NCI-H2081 (cell line): ENCODE data around the gene VIM.
"Not testable (repeated sequence)": the region's sequence is repeated elsewhere in the genome, so short reads cannot be mapped to it uniquely, and the experiment has no call there.

Source experiments
- DNase-seq, 2 experiments: peaks; one replicate each; lab custom pipeline; 2025; lab: John Stamatoyannopoulos, UW

Gene VIM

DNA sequence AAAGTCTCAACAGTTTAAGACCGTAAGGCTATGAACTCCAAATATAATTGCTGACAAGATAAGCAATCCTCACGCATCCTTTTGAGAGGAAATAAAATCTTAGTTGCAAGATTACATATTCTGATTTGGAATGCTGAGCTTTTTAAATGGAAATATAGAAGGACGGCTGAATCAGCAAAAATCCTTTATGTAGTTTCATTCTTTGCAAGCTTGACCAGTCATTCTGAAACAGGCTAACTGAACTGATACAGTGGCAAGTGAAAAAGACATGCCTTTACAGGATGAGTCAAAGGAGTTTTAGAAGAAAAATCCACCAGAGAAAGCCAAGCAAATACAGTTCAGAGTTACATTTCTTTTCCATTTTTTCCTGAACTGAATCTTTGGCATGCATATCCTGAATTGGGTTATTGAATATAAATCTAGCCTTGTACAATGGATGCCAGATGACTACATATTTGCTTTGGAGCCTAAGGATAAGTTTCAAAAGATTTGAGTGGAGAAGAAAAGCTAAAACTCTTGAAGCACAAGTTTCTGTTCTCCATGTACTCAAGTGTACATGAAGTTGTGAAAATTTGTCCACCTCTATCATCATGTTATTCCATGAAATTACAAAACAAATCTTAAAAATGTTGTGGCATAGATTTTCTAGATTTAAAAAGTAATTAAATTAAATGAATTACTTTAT lies 4.4 kb downstream of the VIM start:
- DNase-seq = no peak

GRCh38 chr10:17233286-17233991 lies 5.4 kb downstream of the VIM start:
- no peak for DNase-seq

GRCh38 chr10:17234431-17234945 lies 6.4 kb downstream of the VIM start:
- DNase-seq = no peak

DNA sequence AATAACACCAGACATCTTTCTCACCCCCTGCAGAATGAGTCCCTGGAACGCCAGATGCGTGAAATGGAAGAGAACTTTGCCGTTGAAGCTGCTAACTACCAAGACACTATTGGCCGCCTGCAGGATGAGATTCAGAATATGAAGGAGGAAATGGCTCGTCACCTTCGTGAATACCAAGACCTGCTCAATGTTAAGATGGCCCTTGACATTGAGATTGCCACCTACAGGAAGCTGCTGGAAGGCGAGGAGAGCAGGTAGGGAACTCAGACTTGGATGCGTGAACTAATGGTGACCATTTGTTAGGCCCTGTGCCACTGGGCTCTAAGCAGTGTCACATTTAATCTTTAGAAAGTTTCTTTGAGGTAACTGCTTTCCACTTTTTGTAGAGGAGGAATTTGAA lies 7.1 kb downstream of the VIM start:
- DNase-seq = no peak

GRCh38 chr10:17236468-17237148 lies 8.6 kb downstream of the VIM start:
- DNase-seq = no peak

DNA sequence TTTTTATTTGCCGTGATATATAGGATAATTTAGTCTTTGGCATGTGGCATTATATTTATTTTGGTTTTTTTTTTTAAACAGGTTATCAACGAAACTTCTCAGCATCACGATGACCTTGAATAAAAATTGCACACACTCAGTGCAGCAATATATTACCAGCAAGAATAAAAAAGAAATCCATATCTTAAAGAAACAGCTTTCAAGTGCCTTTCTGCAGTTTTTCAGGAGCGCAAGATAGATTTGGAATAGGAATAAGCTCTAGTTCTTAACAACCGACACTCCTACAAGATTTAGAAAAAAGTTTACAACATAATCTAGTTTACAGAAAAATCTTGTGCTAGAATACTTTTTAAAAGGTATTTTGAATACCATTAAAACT lies 9.1 kb downstream of the VIM start:
- DNase-seq = no peak

- DNase-seq = no peak
Observed at GRCh38 chr10:17237915-17238444, 9.9 kb downstream of the VIM start.

- no peak for DNase-seq
Observed at GRCh38 chr10:17238445-17239291, 10.6 kb downstream of the VIM start.

- no peak for DNase-seq
Observed at GRCh38 chr10:17239345-17240085, 11.5 kb downstream of the VIM start.

- no peak for DNase-seq
Observed at GRCh38 chr10:17240096-17240495, 12.1 kb downstream of the VIM start.

GRCh38 chr10:17240616-17241015 lies 12.6 kb downstream of the VIM start:
- no peak for DNase-seq

DNA sequence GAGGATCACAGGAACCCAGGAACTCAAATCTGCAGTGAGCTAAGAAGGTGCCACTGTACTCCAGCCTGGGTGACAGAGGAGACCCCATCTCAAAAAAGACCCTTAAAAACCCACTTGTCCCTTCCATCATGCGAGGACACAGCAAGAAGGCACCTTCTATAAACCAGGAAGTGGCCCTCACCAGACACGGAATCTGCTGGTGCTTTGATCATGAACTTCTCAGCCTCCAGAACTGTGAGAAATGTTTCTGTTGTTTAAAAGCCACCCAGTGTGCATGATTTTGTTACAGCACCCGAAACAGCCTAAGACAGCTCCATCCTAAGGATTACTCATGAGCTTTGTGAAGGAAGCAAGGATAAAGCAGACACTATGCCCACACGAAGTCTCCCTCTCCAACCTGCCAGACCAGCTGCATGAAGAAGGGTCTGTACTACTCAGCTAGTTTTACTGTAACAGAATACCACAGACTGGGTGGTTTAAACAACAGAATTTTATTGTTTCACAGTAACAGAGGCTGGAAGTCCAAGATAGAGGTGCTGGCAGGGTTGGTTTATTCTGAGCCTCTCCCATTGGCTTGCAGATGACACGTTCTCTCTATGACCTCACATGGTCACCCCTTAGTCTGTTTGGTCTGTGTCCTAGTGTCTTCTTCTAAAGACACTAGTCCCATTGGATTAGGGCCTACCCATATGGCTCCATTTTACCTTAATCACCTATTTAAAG lies 13.7 kb downstream of the VIM start:
- DNase-seq = no peak

DNA sequence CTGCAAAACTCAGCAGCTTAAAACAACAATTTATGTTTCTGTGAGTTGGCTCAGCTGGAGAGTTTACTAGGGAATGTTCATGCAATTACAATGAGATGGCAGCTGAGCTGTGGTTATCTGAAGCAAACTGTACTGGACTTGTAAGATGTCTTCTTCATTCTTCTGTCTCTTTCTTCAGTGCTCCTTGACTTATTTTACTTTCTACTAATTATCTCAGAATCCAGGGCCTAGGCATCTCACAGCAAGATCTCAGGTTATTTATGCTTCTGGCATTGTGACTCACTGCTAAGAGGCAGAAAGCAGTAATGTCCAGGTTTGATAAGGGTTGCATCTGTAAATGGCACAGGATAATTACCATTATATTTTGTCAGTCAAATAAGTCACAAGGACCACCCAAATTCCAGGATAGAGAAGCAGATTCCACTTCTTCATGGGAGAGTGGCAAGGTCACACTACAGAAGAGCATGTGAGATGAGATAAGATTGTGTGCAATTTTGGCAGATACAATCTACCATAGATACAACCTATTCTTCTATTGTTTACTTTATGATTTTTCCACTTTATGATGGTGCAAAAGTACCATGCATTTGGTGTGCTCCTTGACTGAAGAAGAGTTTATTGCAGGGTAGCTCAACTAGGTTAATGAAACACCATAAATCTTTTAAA lies 16.8 kb downstream of the VIM start:
- no peak for DNase-seq

- DNase-seq = no peak
Observed at GRCh38 chr10:17247210-17247609, 19.2 kb downstream of the VIM start.

- DNase-seq = no peak
Observed at GRCh38 chr10:17248964-17249363, 20.9 kb downstream of the VIM start.

GRCh38 chr10:17249820-17250219 lies 21.8 kb downstream of the VIM start:
- DNase-seq = peak in 1 of 2 experiments; percentile 28

DNA sequence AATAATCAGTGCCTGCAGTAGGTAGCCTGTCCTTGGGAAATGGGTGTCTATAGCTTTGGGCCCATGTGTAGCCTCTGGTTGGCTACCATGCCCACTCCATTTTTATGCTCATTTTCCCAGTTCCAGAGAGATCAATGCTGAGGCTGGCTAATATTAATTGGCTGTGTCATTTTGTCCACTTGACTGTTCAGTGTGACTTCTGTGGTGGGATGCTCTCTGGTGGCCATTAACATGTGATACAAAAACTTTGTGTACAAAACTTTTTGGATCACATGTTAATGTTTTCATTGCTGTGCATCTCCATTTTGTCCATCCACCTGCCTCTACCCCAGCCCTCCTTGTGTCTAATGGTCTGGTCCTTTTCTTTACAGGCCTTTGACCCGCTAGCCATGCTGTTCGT lies 22.7 kb downstream of the VIM start:
- no peak for DNase-seq

- DNase-seq = not testable (repeated sequence)
Observed at GRCh38 chr10:17254543-17255050, 26.6 kb downstream of the VIM start.

GRCh38 chr10:17255512-17255911 lies 27.5 kb downstream of the VIM start:
- DNase-seq = no peak

DNA sequence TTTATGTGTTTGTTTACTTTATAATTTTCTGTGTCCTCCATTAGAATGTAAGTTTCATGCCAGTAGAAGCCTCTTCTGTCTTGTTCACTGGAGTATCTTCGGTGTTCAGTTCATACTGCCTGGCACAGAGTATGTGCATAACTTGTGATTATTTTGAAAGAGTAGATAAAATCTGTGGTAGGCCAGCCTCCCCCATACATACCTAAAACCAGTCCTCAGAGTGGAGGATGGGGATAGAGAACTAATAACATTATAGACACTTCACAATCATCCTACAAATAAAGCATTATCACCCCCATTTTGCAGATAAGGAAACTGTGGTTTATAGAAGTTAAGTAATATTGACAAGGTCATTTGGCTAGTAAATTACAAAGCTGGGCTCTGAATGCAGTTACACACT lies 28.0 kb downstream of the VIM start:
- no peak for DNase-seq
